HUDEP-2 (cell line): ENCODE measurements around the gene YY1.

Experiments
- DNase-seq, 76 experiments: peaks; one replicate each; lab custom pipeline; 2025; ENCODE audit not compliant: unreplicated experiment in 76 of 76; lab: John Stamatoyannopoulos, UW

Gene YY1

DNA sequence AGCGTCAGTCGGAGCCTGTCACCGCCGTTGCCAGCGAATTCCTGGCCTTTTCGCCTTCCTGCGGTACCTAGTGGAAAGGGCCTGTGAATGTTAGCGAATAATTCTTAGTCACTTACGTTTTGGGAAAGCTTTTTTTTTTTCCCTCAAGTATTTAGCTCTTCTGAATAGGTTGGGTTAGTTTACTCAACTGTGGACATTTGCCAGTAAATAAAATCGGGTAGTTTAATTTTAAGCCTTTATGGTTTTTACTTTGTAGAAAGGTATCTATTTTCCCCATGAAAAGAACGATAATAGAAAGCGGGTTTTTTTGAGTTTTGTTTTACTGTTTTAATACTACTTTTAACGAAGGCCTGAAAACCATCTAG lies 1.7 kb downstream of the YY1 start:
- DNase-seq, result no peak

GRCh38 chr14:100241279-100241678 lies 2.3 kb downstream of the YY1 start:
- no peak for DNase-seq

- DNase-seq, result no peak
These were observed 4.1 kb downstream of the YY1 start for GRCh38 chr14:100243020-100243419.

DNA sequence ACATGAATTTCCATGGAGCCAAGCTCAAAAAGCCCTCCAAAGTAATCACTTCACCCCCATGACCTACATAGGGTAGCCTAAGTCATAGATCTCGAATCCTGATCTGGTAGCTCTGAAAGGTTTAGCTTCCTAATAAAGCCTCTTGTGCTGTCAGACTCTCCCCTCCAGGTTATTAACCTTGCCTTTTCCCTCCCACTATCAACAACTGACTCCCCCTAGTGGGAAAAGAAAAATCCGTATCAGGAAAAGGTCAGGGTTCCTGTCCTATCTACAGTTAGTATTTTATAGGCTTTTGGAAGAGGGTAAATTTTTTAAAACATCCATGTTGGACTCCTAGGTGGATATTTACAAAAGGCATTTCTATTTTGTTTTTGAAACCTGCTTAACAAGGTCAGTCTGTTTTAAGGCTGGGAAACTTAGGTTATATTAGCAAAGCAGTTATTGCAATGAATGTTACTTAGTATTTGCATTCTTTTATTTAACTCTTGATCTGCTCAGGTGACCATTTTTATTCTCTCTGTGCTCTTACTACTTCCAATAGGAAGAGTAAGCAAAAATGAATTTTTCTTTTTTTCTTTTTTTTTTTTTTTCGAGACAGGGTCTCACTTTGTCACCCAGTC lies 8.0 kb downstream of the YY1 start:
- DNase-seq, result peak in 27 of 76 experiments; percentile 4 to 60 (median 38)

DNA sequence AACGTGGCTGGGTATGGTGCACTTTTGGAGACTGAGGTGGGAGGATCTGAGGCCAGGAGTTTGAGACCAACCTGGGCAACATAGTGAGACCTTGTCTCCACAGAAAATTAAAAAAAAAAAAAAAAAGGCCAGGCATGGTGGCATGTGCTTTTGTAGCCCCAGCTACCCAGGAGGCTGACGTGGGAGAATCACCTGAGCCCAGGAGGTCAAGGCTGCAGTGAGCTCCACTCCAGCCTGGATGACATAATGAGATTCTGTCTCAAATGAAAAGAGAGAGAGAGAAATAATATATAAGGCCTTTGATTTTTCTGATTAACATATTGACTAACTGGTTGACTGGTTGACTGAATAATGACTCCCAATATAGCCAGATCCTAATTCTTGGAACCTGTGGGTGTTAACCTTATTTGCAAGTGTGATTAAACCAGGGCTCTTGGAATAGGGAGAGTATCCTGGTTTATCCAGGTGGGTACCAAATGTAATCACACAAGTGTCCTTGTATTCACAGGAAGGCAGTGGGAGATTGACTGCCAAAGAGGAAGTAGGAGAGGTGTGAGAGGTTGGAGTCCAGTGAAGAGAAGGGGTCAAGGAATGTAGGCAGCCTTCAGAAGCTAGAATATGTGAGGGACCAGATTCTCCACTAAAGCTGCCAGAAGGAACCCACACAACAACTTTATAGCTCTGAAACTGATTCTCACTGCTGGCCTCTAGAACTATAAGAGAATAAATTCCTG lies 12.0 kb downstream of the YY1 start:
- no peak for DNase-seq

DNA sequence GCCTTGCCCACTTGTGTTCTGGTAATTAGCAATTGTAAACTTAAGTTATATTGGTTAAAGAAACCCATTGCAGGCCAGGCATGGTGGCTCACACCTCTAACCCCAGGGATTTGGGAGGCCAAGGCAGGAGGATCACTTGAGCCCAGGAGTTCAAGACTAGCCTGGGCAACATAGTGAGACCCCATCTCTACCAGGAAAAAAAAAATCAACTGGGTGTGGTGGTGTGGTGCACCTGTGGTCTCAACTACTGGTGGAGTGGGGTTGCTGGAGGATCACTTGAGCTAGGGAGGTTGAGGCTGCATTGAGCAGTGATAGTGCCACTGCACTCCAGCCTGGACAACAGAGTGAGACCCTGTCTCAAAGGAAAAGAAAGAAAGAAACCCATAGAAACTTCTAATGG lies 13.7 kb downstream of the YY1 start:
- DNase-seq, result no peak

DNA sequence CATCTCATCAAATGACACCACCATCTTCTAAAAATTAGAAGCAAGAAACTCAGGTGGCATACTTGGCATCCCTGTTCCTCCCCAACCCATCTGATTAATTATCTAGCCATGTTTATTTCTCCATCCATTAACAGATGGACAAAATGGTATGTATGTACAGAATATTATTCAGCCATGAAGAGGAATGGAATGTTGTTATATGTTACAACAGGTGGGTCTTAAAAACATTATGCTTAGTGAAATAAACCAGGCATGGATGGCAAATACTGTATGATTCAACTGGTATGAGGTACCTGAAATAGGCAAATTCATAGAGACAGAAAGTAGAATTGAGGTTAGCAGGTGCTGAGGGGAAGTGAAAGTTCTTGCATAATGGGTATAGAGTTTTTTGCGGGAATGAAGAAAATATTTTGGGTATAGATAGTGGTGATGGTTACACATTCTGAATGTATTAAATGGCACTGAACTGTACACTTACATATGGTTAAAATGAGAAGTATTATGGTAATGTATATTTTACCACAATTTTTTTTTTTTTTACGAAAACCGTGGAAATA lies 17.5 kb downstream of the YY1 start:
- no peak for DNase-seq

DNA sequence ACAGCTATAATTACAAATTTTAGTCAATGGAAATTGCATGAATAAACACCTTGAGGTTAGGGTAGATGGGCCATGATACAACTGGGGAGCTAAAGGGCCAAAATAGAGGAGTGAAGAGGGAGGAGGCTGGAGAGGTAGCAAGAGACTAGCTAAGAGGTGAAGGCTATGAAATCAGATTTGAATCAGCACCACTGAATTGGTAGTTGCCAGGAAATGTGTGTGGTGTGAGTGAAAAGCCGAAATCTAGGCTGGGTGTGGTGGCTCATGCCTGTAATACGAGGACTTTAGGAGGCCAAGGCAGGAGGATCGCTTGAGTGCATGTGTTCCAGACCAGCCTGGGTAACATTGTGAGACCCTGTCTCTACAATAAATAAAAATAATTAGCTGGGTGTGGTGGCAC lies 22.7 kb downstream of the YY1 start:
- no peak for DNase-seq

GRCh38 chr14:100262545-100262944 lies 23.6 kb downstream of the YY1 start:
- no peak for DNase-seq

- DNase-seq, result no peak
These were observed 24.2 kb downstream of the YY1 start for GRCh38 chr14:100263141-100263540.

GRCh38 chr14:100267990-100268389 lies 29.0 kb downstream of the YY1 start:
- no peak for DNase-seq

DNA sequence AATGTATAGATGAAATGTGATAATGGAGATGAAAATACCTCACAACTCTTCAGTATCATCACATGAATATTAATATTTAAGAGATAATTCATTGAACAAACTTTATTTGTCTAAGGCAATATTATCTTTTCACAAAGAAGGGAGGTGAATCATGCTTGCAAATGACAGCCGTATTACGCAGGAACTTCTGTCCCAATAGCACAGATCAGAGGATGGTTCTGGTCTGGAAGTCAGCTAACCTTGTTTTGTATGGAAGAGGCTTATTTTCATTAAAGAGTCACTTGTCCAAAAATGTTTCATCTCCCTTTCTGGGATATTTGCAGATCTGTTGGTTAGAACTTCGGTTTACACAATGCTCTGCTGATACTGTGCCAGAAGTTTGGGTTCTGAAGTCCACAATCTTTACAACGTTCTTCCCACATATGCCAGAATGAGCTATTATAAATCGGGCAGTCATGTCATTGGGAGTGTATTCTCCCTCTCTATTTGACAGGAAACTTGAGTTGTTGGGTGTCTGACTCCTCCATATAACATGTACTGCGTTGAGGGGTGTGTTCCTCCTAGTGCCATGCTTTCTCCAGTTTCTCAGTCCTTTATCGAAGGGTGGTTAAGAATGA lies 29.8 kb downstream of the YY1 start:
- no peak for DNase-seq

GRCh38 chr14:100271247-100271939 lies 32.4 kb downstream of the YY1 start:
- DNase-seq, result peak in 9 of 76 experiments; percentile 4 to 21 (median 8)

DNA sequence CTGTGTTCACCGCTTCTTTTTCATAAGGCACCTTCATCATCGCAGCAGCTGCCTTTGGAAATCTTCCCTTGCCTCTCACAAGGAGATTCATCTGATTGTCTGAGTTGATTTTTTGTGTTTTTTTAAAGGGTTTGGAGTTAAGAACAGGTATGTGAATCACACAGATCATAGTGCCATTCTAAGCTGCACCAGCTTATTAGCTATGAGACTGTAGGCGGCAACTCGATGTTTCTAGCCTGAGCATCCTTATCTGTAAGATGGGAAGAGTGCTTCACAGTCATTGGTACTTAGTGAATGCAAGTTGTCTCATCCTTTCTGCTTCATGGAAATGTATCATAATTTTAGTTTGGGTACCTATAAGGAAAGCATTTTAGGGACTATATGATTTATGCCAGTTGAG lies 35.3 kb downstream of the YY1 start:
- no peak for DNase-seq

DNA sequence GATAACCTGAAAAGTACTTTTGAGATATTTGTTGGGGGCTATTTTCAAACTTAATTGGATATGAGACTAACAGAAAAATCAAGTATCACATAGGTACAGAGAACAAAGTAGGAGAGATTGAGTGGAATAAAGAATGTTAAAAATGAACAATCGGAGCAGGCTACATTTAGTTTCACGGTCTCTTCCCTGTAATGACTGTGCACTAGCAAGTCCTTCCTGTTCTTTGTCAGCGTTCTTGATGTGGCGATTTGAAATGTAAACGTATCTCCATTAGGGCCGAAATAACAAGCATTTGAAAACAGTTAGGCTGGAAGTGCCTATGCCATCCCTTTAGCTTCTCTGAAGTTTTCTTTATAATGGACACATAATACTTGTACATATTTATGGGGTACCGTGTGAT lies 36.3 kb downstream of the YY1 start:
- DNase-seq, result no peak

DNA sequence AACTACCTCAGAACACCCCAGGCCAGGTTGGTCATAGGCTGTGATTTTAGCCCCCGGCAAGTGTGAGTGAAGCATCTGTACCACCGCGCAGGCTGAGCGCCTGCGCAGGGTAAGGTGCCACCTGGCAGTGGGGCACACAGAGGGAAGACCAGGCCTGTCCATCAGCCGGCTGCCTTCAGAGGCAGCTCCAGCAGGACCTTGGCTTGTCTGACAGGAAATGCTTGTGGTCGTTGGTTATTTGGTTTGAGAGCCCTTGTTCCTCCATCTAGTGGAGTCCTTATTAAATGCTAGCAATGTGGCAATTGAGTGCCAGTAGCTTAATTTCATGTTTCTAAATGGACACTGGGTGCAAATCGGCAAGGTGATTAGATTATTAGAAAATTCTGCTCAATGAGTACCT lies 39.8 kb downstream of the YY1 start:
- no peak for DNase-seq

GRCh38 chr14:100279133-100279532 lies 40.2 kb downstream of the YY1 start:
- DNase-seq, result no peak

DNA sequence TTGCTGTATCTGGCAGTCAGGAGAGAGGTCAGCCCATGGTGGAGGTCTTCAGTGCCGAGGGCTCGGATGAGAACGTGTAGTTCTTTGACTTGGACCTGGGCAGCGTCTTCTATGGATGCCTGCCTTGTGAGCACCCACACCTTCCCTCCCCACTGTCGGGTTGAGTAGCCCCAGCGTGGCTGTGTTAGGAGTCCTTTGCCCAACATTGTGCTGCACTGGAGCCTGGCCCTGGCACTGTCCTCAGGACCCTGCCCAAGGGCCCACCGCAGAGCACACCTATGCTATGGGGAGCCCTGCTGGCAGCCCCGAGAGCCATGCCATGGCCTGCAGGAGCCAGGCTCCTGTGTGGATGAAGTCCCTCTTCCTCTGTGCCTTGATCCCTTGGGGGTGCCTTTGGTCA lies 40.6 kb downstream of the YY1 start:
- DNase-seq, result no peak

GRCh38 chr14:100281286-100282082 lies 42.5 kb downstream of the YY1 start:
- no peak for DNase-seq

- DNase-seq, result no peak
These were observed 43.1 kb downstream of the YY1 start for GRCh38 chr14:100282083-100282350.
